ENCODE results near the gene CAV3. TPM values are rescaled to one million over a fixed set of nuclear protein-coding genes. Genes with fewer than 3 reads are reported as not detected.
"Not testable (repeated sequence)": the region's sequence is repeated elsewhere in the genome, so short reads cannot be mapped to it uniquely, and the experiment has no call there.

Gene CAV3
- not detected in 2 replicates for total RNA-seq (2014; rRNA removed; shearing (Covaris generic))
- polyA plus RNA-seq (2016; fragmentation: Nextera tagmentation; extraction: Ambion mirVana) = 0.15 TPM in 1 of 2 replicates, not detected in the other

DNA sequence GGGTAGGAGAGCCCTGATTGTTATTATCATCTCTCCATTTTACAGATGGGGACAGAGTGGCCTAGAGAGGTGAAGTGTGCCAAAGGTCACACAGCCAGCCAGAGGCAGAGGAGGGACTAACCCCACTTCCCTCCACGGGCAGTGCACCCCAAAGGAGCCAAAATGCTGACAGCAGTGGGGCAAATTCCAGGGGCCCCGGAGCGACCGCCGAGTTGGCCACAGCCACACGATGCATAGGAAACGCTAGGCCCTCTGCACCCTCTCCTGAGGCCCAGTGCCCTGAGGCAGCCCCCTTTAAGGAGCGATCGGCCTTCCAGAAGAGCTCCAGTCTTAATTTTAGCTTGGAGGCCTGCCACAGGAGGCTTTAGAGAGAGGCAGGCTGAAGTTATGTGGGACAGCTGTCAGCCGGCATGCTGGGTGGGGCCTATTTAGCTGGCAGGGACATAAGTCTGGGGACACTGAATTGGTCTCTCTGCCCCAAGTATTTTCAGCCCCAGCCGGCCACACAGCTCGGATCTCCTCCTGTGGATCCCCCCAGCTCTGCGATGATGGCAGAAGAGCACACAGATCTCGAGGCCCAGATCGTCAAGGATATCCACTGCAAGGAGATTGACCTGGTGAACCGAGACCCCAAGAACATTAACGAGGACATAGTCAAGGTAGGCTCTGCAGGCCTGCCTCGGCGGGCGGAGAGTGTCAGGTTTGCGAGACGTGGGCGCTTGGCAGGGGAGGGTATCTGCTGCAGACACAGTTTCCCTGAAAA lies at the start of gene CAV3:
CAV3 (plus strand) TSS at position 471 of the 763 bp plus-strand sequence; CDS start at position 546, 75 bp downstream.
- WGBS, 2 experiments (ENCODE audit: low coverage in 1 of 2, low lambda C conversion rate in 2 of 2, missing lambda C conversion rate in 2 of 2) = 65 to 69% methylated on average over 23 of the region's 23 CpGs
- no peaks in the 10 kb centered on the region for H3K9me2 ChIP-seq (ENCODE audit: insufficient read depth)

DNA sequence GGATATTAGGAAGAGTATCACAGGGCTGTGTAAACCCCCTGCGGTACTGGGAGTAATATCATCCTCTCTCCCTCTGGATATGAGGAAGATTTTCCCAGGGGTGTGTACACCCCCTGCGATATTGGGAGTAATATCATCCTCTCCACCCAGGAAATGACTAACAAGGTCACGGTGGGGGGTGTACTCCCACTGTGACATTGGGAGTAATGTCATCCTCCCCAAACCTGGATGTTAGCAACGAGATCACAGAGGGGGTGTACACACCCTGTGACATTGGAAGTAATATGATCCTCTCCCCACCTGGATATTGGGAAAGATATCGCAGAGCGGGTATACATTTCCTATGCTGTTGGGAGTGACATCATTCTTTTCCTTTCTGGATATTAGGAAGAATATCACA lies 48.6 kb upstream of the CAV3 start:
- WGBS, 2 experiments (ENCODE audit: low coverage in 1 of 2, low lambda C conversion rate in 2 of 2, missing lambda C conversion rate in 2 of 2) = 78 to 80% methylated on average over 6 of the region's 6 CpGs
- H3K4me3 ChIP-seq; H3K79me2 ChIP-seq (ENCODE audit: insufficient read depth); H3K27ac ChIP-seq; DNase-seq; H3K9me2 ChIP-seq (ENCODE audit: insufficient read depth); H3K4me2 ChIP-seq (ENCODE audit: unreplicated experiment); H3K36me3 ChIP-seq (ENCODE audit: low read depth); H3K9ac ChIP-seq; H3F3A ChIP-seq (ENCODE audit: insufficient read depth); H3K27me3 ChIP-seq (replicated peaks; ENCODE audit: insufficient read depth); in situ Hi-C loops (cut with MboI); H3K9me3 ChIP-seq (ENCODE audit: low read depth); H3K4me1 ChIP-seq (ENCODE audit: insufficient read depth); H2AFZ ChIP-seq; H4K20me1 ChIP-seq (ENCODE audit: insufficient read depth): not testable (repeated sequence)

More for the DNA sequence above, at the start of gene CAV3:
- Histone ChIP-seq H3K27me3 (replicated peaks; ENCODE audit: insufficient read depth) (no peaks in the 10 kb centered on the region), H3K27ac (no peak within 1 kb of the TSS), H2AFZ (no peak within 1 kb of the TSS), H3K4me1 (ENCODE audit: insufficient read depth) (0 out of 2 replicates have a peak, but pooled peaks cover 6% of the 10 kb centered on the region), H4K20me1 (ENCODE audit: insufficient read depth) (no peaks in the 10 kb centered on the region), H3K79me2 (ENCODE audit: insufficient read depth) (no peaks in the 10 kb centered on the region), H3K9ac (no peak within 1 kb of the TSS), H3K4me2 (ENCODE audit: unreplicated experiment) (no peak within 1 kb of the TSS), H3K36me3 (ENCODE audit: low read depth) (no peaks in the 10 kb centered on the region), H3K4me3 (no peak within 1 kb of the TSS), H3F3A (ENCODE audit: insufficient read depth) (peaks cover 4% of the 10 kb centered on the region; the same call in 1 of the 2 replicates), H3K9me3 (ENCODE audit: low read depth) (no peaks in the 10 kb centered on the region)
- DNase-seq = no peak
- in situ Hi-C loops (cut with MboI) = no loop called here
- TF ChIP-seq EZH2phosphoT487 (IDR thresholded peaks at IDR 0.05; ENCODE audit: insufficient read depth, low read depth) (no peak), EZH2 (IDR thresholded peaks at IDR 0.05; ENCODE audit: insufficient read depth, poor library complexity, severe bottlenecking) (no peak)

DNA sequence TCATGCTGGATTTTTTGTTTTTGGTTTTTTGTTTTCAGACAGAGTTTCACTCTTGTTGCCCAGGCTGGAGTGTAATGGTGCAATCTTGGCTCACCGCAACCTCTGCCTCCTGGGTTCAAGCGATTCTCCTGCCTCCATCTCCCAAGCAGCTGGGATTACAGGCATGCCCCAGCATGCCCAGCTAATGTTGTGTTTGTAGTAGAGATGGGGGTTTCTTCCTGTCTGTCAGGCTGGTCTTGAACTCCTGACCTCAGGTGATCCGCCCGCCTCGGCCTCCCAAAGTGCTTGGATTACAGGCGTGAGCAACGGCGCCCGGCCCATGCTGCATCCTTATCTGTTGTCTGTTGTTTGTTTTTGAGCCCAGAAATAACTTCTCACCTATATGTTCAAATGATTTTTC lies 42.3 kb upstream of the CAV3 start:
- 87 to 92% methylated on average over 9 of the region's 9 CpGs for WGBS, 2 experiments (ENCODE audit: low coverage in 1 of 2, low lambda C conversion rate in 2 of 2, missing lambda C conversion rate in 2 of 2)
- H3K4me3 ChIP-seq; H3K4me1 ChIP-seq (ENCODE audit: insufficient read depth); H2AFZ ChIP-seq; H3K27ac ChIP-seq; H4K20me1 ChIP-seq (ENCODE audit: insufficient read depth); H3K27me3 ChIP-seq (replicated peaks; ENCODE audit: insufficient read depth); H3K9me3 ChIP-seq (ENCODE audit: low read depth); H3F3A ChIP-seq (ENCODE audit: insufficient read depth); H3K9ac ChIP-seq; in situ Hi-C loops (cut with MboI); H3K79me2 ChIP-seq (ENCODE audit: insufficient read depth); DNase-seq; H3K4me2 ChIP-seq (ENCODE audit: unreplicated experiment); H3K36me3 ChIP-seq (ENCODE audit: low read depth); H3K9me2 ChIP-seq (ENCODE audit: insufficient read depth): not testable (repeated sequence)

DNA sequence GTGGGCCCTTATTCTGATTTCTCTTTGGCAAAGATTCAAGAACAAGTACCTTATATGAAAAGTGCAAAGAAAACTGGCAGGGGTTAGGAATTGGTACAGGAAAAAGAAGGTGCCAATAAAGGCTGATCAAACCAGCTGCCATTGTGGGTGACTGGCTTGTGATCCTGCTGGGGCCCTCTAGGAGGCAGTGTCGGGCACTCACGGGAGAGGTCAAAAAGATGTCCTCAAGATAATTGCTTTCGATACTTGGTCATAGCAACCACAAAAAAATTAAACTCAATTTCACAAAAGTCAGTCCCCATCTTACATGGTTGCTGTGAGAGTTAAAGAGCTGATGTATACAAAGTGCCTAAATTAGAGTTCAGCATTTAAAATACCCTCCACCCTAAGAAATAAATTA lies 31.0 kb upstream of the CAV3 start:
- Histone ChIP-seq H3K9me2 (ENCODE audit: insufficient read depth) (no peaks in the 10 kb centered on the region), H3K36me3 (ENCODE audit: low read depth) (no peaks in the 10 kb centered on the region), H3K79me2 (ENCODE audit: insufficient read depth) (no peaks in the 10 kb centered on the region), H4K20me1 (ENCODE audit: insufficient read depth) (no peaks in the 10 kb centered on the region), H3F3A (ENCODE audit: insufficient read depth) (no peaks in the 10 kb centered on the region), H3K27ac (no peak overlapping the region), H3K4me3 (no peak overlapping the region), H3K27me3 (replicated peaks; ENCODE audit: insufficient read depth) (no peaks in the 10 kb centered on the region), H3K4me1 (ENCODE audit: insufficient read depth) (no peaks in the 10 kb centered on the region), H2AFZ (no peak overlapping the region), H3K9me3 (ENCODE audit: low read depth) (peaks cover 4% of the 10 kb centered on the region), H3K9ac (no peak overlapping the region), H3K4me2 (ENCODE audit: unreplicated experiment) (no peak overlapping the region)
- no peak for TF ChIP-seq EZH2phosphoT487 (IDR thresholded peaks at IDR 0.05; ENCODE audit: insufficient read depth, low read depth)
- TF ChIP-seq EZH2 (IDR thresholded peaks at IDR 0.05; ENCODE audit: insufficient read depth, poor library complexity, severe bottlenecking) = no peak
- in situ Hi-C loops (cut with MboI) = no loop called here
- no peak for DNase-seq
- WGBS, 2 experiments (ENCODE audit: low coverage in 1 of 2, low lambda C conversion rate in 2 of 2, missing lambda C conversion rate in 2 of 2) = 47 to 52% methylated on average over 3 of the region's 3 CpGs

DNA sequence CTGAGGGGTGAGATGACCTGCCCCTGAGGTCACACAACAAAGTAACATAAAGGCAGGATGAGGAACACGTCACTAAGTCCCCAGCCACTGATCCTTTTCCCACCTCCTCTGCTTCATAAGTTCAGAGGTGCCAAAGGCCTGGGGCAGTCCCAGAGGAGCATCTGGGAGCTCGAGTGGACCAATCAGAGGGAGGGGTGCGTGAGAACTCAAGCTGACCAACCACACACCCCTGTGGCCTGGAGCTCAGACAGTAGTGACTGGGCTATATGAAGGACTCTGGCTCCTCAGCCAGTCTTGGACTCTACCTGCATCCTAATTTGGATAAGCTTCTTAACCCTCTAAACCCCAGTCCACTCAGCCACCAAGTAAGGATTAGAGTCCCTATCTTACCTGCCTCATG lies 28.0 kb upstream of the CAV3 start:
- Histone ChIP-seq H4K20me1 (ENCODE audit: insufficient read depth) (no peaks in the 10 kb centered on the region), H3K4me1 (ENCODE audit: insufficient read depth) (no peaks in the 10 kb centered on the region), H3K4me2 (ENCODE audit: unreplicated experiment) (no peak overlapping the region), H3K9ac (no peak overlapping the region), H3K36me3 (ENCODE audit: low read depth) (no peaks in the 10 kb centered on the region), H3K27ac (no peak overlapping the region), H3K9me3 (ENCODE audit: low read depth) (peaks cover 4% of the 10 kb centered on the region), H2AFZ (no peak overlapping the region), H3K9me2 (ENCODE audit: insufficient read depth) (no peaks in the 10 kb centered on the region), H3K79me2 (ENCODE audit: insufficient read depth) (no peaks in the 10 kb centered on the region), H3K27me3 (replicated peaks; ENCODE audit: insufficient read depth) (no peaks in the 10 kb centered on the region), H3F3A (ENCODE audit: insufficient read depth) (no peaks in the 10 kb centered on the region), H3K4me3 (no peak overlapping the region)
- TF ChIP-seq EZH2 (IDR thresholded peaks at IDR 0.05; ENCODE audit: insufficient read depth, poor library complexity, severe bottlenecking) (no peak), EZH2phosphoT487 (IDR thresholded peaks at IDR 0.05; ENCODE audit: insufficient read depth, low read depth) (no peak)
- in situ Hi-C loops (cut with MboI) = no loop called here
- no peak for DNase-seq
- WGBS, 2 experiments (ENCODE audit: low coverage in 1 of 2, low lambda C conversion rate in 2 of 2, missing lambda C conversion rate in 2 of 2) = 33 to 43% methylated on average over 3 of the region's 3 CpGs
